Hepatic stellate cell (primary cell): ENCODE measurements around the gene NSMCE3.
"Not testable (repeated sequence)": the region's sequence is repeated elsewhere in the genome, so short reads cannot be mapped to it uniquely, and the experiment has no call there.

Source experiments
- DNase-seq: peaks from one replicate; pipeline ENCODE4 v3.0.0; 2011; ENCODE audit warnings: low spot score

The NSMCE3 gene

GRCh38 chr15:29270169-29270955 is 740 bp upstream of the NSMCE3 start:
- DNase-seq, result no peak

- no peak for DNase-seq
Observed at GRCh38 chr15:29268706-29269484, 727 bp downstream of the NSMCE3 start.

DNA sequence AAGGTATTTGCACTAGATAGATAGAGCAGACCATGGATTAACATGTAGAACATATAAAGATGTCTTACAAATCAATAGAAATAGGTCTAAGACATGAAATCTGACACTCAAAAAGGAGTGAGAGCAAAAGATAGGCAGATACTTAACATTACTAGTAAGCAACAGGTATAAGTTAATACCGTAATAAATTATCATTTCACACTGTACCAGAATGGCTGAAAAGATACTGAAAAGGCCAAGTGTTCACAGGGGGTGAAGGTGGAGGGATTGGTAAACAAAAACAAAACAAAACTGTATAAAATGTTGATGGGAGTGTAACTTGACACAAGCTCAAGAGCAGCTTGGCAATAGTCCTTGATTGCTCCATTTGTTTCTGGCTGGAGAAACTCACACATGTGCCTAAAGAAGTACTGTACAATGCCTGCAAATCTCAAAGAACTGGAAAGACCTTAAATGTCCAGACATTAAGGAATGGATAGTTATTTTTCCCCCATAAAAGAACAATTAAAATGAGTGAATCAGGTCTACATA is 3.5 kb downstream of the NSMCE3 start:
- DNase-seq, result no peak

DNA sequence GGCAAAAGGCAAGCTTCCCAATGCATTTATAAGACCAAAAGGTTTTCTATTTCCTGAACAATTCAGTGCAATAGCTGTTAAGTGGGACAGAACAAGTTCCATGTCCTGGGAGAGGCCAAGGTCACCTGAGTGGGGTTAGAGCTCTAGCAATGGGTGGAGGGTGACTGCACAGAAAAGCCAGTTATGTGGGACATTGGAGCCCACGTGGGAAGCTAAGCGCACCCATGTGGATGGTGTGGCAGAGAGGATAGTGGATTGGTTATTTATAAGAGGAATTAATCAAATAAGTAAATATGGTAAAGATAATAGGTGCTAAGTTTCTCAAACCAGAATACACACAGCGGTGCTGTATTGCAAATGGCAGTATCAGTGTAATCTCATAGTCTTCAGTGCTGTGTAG is 6.3 kb downstream of the NSMCE3 start:
- DNase-seq, result no peak

DNA sequence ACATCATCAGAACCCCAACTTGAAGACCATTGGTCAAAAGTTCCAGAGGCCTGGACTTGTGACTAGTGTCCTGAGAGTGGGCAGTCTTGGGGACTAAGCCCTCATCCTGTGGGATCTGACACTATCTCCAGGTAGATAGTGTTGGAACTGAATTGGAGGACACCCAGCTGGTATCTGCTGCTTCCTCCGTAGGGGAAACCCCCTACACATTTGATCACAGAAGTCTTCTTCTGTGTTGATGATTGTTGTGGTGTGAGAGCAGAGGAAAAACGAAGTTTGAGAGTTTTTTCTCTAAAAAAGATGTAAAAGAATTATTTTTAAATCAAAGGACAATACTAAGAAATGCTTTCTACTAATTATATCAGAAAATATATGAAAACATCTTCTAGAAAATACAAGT is 6.9 kb downstream of the NSMCE3 start:
- DNase-seq, result no peak

GRCh38 chr15:29260896-29261295 is 8.7 kb downstream of the NSMCE3 start:
- DNase-seq, result no peak

GRCh38 chr15:29259233-29259632 is 10.4 kb downstream of the NSMCE3 start:
- DNase-seq, result no peak

DNA sequence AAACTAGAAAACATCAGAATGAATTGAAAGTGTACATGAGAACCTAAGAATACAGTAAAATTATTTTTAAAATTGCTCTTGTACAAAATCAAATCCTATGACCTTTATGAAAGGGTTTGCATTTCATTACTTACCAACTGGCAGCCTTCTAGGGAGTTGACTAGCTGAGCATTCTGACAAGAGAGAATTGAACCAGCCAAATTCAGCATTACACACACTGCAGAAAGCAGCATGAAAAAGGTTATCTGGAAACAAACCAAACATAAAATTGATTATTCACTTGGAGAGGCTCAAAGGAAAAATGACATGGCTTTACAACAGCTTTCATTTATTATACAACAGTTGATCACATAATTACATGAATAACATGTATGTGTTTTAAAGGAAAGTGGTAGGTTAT is 17.4 kb downstream of the NSMCE3 start:
- DNase-seq, result no peak

DNA sequence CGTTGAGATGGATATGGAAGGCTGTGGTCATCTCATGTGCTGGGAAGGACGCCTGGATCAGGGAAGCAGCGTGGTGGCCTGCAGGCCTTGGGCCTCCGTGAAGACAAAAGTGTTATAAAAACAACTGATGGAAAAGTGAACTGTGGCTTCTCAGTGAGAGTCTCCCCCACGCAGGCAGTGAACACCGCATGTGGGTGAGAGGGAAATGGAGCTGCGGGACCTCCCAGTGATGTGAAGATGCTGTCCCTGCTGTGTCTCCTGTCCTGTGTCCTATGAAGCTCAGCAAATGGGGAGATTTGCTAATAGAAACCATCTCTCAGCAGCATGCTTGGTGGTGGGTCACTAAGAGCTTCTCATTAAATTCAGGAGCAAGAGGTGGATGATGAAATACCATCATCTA is 25.1 kb downstream of the NSMCE3 start:
- no peak for DNase-seq

- no peak for DNase-seq
Observed at GRCh38 chr15:29244123-29244522, 25.5 kb downstream of the NSMCE3 start.

DNA sequence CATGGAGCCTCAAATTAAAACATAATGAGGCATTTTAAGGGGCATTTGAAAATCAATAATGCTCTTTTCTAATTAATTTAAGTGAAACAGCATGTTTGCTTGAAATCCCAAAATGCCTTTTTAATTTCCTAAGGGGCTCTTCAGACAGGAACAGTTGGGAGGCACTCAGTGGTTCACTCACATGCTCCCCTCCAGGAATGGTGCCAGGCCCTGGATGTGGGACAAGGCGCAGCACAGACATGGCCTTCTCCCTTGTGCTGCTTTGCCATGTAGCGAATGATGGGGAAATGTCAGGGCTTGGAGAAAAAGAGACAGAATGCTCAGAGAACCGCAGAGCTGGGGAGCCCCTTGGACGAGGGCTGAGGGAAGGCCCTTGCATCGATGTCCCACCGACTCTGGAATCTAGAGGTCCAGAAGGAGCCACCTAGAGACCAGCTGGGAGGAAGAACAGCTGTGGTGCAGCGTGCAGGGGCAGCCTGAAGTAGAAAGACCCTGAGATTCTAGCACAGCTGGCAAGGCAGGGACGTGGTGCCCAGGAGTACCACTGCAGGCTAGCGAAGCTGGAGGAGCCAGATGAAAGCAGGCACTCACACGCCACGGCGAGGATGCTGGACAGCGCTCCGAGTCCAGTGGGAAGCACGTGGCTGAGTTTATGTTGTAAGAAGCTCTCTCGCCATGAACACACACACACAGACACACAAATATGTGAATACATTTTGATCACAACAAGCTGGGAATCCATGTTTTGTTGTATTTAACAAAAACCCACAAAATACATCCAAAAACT is 27.0 kb downstream of the NSMCE3 start:
- no peak for DNase-seq

DNA sequence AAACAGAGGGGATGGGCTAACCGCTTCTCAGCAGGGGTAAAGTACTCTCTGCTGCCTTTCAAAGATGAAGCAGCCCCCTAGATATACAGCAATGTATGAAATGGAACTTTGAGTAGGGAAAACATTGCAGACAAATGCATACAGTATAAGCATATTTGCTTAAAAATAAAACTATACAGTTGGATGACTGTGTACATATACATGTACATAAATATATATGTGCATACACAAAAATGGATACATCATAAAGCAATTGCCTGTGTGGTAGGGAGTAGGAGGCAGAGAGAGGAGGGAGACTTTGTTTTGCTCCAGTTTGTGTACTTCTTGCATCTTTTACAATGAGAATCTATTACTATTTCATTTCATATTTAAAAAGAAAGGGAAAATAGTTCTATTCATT is 28.4 kb downstream of the NSMCE3 start:
- no peak for DNase-seq

- DNase-seq, result no peak
Observed at GRCh38 chr15:29239395-29239794, 30.2 kb downstream of the NSMCE3 start.

- DNase-seq, result no peak
Observed at GRCh38 chr15:29233566-29233965, 36.1 kb downstream of the NSMCE3 start.

DNA sequence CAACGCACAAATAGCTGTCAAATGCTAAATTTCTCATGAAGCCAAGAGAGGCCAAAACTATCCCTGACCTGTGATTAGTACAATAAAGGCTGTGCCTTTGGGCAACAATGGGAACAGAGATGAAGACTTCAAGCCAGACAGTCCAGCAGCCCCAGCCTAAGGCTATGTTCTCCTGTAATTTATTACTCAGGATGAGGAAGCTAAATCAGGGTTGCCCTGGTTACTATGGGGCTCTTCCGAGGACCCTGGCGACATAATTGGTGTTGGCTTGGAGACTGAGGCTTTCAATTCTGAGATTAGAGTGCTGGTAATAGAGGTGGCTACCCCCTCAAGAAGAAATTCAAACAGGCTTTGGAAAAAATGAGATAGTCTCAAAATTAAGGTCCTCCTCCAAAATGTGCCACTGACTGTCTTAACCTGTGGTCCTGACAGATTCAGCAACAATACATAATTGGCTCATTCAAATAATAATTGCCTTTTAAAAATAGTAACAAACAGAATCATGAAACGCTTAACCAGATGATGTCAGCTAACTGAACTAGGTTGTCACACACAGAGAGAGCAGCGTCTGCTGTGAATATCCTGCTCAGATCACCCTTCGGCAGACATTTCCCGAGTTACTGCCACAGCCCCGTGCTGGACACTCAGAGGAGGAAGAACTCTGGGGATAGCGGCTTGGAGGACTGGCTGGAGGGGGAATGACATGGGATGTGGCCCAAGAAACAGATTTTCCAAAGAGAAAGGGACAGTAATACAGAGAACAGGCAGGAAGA is 43.0 kb downstream of the NSMCE3 start:
- no peak for DNase-seq

GRCh38 chr15:29225534-29226234 is 43.9 kb downstream of the NSMCE3 start:
- no peak for DNase-seq

DNA sequence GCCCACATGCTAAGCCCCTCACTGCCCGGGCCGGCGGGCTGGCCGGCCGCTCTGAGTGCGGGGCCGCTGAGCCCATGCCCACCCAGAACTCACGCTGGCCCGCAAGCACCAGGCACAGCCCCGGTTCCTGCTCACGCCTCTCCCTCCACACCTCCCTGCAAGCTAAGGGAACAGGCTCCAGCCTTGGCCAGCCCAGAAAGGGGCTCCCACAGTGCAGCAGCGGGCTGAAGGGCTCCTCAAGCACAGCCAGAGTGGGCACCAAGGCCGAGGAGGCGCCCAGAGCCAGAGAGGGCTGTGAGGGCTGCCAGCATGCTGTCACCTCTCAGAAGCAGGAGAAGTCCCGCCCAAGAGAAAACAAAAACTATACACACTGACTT is 44.6 kb downstream of the NSMCE3 start:
- not testable (repeated sequence) for DNase-seq

DNA sequence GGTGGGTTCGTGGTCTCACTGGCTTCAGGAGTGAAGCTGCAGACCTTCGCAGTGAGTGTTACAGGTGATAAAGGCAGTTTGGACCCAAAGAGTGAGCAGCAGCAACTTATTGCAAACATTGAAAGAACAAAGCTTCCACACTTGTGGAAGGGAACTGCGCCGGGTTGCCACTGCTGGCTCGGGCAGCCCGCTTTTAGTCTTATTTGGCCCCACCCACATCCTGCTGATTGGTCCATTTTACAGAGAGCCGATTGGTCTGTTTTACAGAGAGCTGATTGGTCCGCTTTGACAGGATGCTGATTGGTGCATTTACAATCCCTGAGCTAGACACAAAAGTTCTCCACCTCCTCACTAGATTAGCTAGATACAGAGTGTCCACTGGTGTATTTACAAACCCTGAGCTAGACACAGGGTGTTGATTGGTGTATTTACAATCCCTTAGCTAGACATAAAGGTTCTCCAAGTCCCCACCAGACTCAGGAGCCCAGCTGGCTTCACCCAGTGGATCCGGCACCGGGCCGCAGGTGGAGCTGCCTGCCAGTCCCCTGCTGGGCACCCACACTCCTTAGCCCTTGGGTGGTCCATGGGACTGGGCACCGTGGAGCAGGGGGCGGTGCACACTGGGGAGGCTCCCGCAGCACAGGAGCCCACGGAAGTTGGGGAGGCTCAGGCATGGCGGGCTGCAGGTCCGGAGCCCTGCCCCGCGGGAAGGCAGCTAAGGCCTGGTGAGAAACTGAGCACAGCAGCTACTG is 45.2 kb downstream of the NSMCE3 start:
- not testable (repeated sequence) for DNase-seq

DNA sequence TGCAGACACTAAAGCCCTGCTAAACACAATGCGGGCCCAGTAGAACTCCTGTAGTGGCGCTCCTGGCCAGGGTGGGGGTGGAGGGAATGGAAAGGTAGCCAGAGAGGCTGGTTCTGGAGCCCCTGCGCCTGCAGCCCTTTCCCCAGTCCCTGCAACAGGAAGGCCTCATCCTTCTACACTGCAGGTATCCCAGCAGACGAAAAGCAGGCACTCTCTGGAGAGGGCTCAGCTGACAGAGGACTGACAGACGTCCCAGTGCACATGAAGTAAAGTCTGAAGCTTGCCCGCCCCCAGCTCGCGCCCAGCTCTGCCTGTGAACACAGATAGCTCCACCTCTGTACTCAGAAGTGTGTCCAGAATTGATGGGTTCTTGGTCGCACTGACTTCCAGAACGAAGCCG is 46.0 kb downstream of the NSMCE3 start:
- no peak for DNase-seq

- DNase-seq, result no peak
Observed at GRCh38 chr15:29222129-29222853, 47.3 kb downstream of the NSMCE3 start.
